HCT116 (cell line): ENCODE data around the gene ARGLU1. TPM values are rescaled to one million over a fixed set of nuclear protein-coding genes. Genes with fewer than 3 reads are reported as not detected.

Experiments used
- ATAC-seq: fragments of 200-7000 bp; cut with Tn5 transposase; 2 replicates; pipeline ENCODE4 v1.9.1; 2020; ENCODE audit warnings: mild to moderate bottlenecking, moderate library complexity
- BruUV-seq: library from RNA; stranded (reverse); fragments of 400-500 nt; replicated peaks from 2 replicates; lab custom pipeline; 2021; lab: Mats Ljungman, UMichigan
- CTCF ChIA-PET: fragments of 300-600 bp; sonication (Branson Sonifier 250); formaldehyde crosslinking; loops from one replicate; lab custom pipeline; 2021; ENCODE audit warnings: antibody characterized with exemption; lab: Charles Lee
- POLR2A ChIA-PET: fragments of 300-600, 350-600 bp; sonication (Branson Sonifier 250); formaldehyde crosslinking; loops from one replicate; lab custom pipeline; 2021; ENCODE audit warnings: antibody characterized with exemption; lab: Charles Lee
- RAD21 ChIA-PET, 2 experiments: fragments of 300-600 bp; sonication (Branson Sonifier 250); formaldehyde crosslinking; loops; one replicate each; lab custom pipeline; 2023; ENCODE audit warnings: low total read pairs in 2 of 2; ENCODE audit not compliant: uncharacterized antibody in 2 of 2, unreplicated experiment in 2 of 2, low non-redundant PET in 1 of 2; lab: Charles Lee
- DNase-seq: peaks from one replicate; pipeline ENCODE4 v3.0.0-alpha.2; 2010; ENCODE audit warnings: low read depth, low spot score
- H2AFZ ChIP-seq: fragments of 200-600 bp; shearing (Covaris generic), sonication (generic); 2 replicates; pipeline ENCODE4 v1.6.1; 2017; ENCODE audit warnings: low read depth, mixed run types, mixed read lengths, antibody characterized with exemption, low read length; ENCODE audit not compliant: poor library complexity, severe bottlenecking
- H3K27ac ChIP-seq: 2 replicates; pipeline ENCODE4 v1.5.1; 2012; ENCODE audit warnings: low read depth, low read length
- H3K27me3 ChIP-seq: fragments of 200-600 bp; sonication (generic); 2 replicates; pipeline ENCODE4 v1.6.1; 2016; ENCODE audit warnings: mixed run types, low read length, mixed read lengths; ENCODE audit not compliant: insufficient read depth
- H3K36me3 ChIP-seq, 2 experiments: fragments of 200-500 bp in 1 of 2; fragments of 200-600 bp in 1 of 2; sonication (Bioruptor generic) in 1 of 2; sonication (generic) in 1 of 2; 2 replicates each; pipeline versions ENCODE4 v1.5.1 to v1.6.1; 2014 to 2016; ENCODE audit warnings: low read length in 2 of 2, inconsistent platforms in 1 of 2, mixed read lengths in 1 of 2, mixed run types in 1 of 2; ENCODE audit not compliant: insufficient read depth in 2 of 2, control insufficient read depth in 1 of 2
- H3K4me1 ChIP-seq, 2 experiments: fragments of 200-600 bp in 1 of 2; sonication (generic) in 1 of 2; 2 replicates each; pipeline versions ENCODE4 v1.5.1 to v1.6.1; 2012 to 2017; ENCODE audit warnings: low read length in 2 of 2, inconsistent platforms in 1 of 2, mild to moderate bottlenecking in 1 of 2, mixed read lengths in 1 of 2, mixed run types in 1 of 2, moderate library complexity in 1 of 2; ENCODE audit not compliant: insufficient read depth in 2 of 2, control insufficient read depth in 1 of 2
- H3K4me2 ChIP-seq: fragments of 200-600 bp; sonication (generic); 2 replicates; pipeline ENCODE4 v1.6.1; 2017; ENCODE audit warnings: mixed run types, low read length, mixed read lengths
- H3K4me3 ChIP-seq, 2 experiments: fragments of 200-600 bp in 1 of 2; sonication (generic) in 1 of 2; replicated peaks in 1 of 2; 2 replicates each; pipeline ENCODE4 v1.5.1; 2011 to 2016; ENCODE audit warnings: low read length in 2 of 2, control low read depth in 1 of 2, low read depth in 1 of 2, mild to moderate bottlenecking in 1 of 2, mixed read lengths in 1 of 2, mixed run types in 1 of 2
- H3K79me2 ChIP-seq: fragments of 200-600 bp; sonication (generic); 2 replicates; pipeline ENCODE4 v1.6.1; 2017; ENCODE audit warnings: mild to moderate bottlenecking, mixed run types, low read length, moderate library complexity, mixed read lengths; ENCODE audit not compliant: insufficient read depth
- H3K9ac ChIP-seq: fragments of 200-600 bp; sonication (generic); 2 replicates; pipeline ENCODE4 v1.6.1; 2016; ENCODE audit warnings: low read length, mixed read lengths
- H3K9me2 ChIP-seq: fragments of 200-600 bp; sonication (generic), shearing (Covaris generic); 2 replicates; pipeline ENCODE4 v1.6.1; 2017; ENCODE audit warnings: mixed run types, mild to moderate bottlenecking, moderate library complexity; ENCODE audit not compliant: insufficient read depth
- H3K9me3 ChIP-seq, 2 experiments: fragments of 200-500 bp in 1 of 2; fragments of 200-600 bp in 1 of 2; sonication (Bioruptor generic) in 1 of 2; sonication (generic) in 1 of 2; 2 replicates each; pipeline ENCODE4 v1.6.1; 2014 to 2017; ENCODE audit warnings: low read length in 2 of 2, mixed read lengths in 2 of 2, inconsistent platforms in 1 of 2, low read depth in 1 of 2, mild to moderate bottlenecking in 1 of 2, mixed run types in 1 of 2, moderate library complexity in 1 of 2; ENCODE audit not compliant: control insufficient read depth in 1 of 2, insufficient read depth in 1 of 2
- H4K20me1 ChIP-seq: fragments of 200-600 bp; sonication (generic), shearing (Covaris generic); 2 replicates; pipeline ENCODE4 v1.6.1; 2017; ENCODE audit warnings: mixed run types, mild to moderate bottlenecking, moderate library complexity; ENCODE audit not compliant: insufficient read depth
- CBX3 ChIP-seq: IDR thresholded peaks from 2 replicates; pipeline ENCODE4 v1.6.1; 2012; ENCODE audit warnings: low read depth
- EGR1 ChIP-seq: IDR thresholded peaks from 2 replicates; pipeline ENCODE4 v1.6.1; 2012; ENCODE audit warnings: low read depth
- ELF1 ChIP-seq: IDR thresholded peaks from 2 replicates; pipeline ENCODE4 v1.6.1; 2012; ENCODE audit warnings: low read depth, borderline replicate concordance
- EZH2phosphoT487 ChIP-seq: fragments of 200-600 bp; IDR thresholded peaks from 2 replicates; pipeline ENCODE4 v1.6.1; 2018; ENCODE audit warnings: antibody characterized with exemption, borderline replicate concordance
- FOSL1 ChIP-seq: IDR thresholded peaks from 2 replicates; pipeline ENCODE4 v1.6.1; 2012; ENCODE audit warnings: low read depth
- POLR2AphosphoS5 ChIP-seq: IDR thresholded peaks from 2 replicates; pipeline ENCODE4 v1.6.1; 2011; ENCODE audit warnings: mild to moderate bottlenecking, low read depth, low read length, moderate library complexity
- SP1 ChIP-seq: IDR thresholded peaks from 2 replicates; pipeline ENCODE4 v1.6.1; 2012; ENCODE audit warnings: low read depth
- SRF ChIP-seq: IDR thresholded peaks from 2 replicates; pipeline ENCODE4 v1.6.1; 2012; ENCODE audit warnings: low read depth
- intact Hi-C: fragments of 100-400 bp; cut with micrococcal nuclease; formaldehyde crosslinking; loops from 2 replicates; pipeline ENCODE4 v1.10.0; 2022
- total RNA-seq: library from RNA; stranded (reverse); gene quantifications from one replicate; pipeline ENCODE4 v1.2.1, GENCODE V29; 2021; ENCODE audit not compliant: unreplicated experiment
- TF ChIP-seq, protein P1 (sequence below), 3 experiments: fragments of 200-600 bp in 1 of 3; sonication (generic) in 1 of 3; IDR thresholded peaks in 2 of 3; conservative IDR thresholded peaks in 1 of 3; 2 replicates each; pipeline ENCODE4 v1.5.1; 2012 to 2017; ENCODE audit warnings: low read depth in 2 of 3, low read length in 2 of 3, antibody characterized with exemption in 1 of 3, borderline replicate concordance in 1 of 3, control low read depth in 1 of 3, mild to moderate bottlenecking in 1 of 3, mixed read lengths in 1 of 3, mixed run types in 1 of 3, moderate library complexity in 1 of 3; ENCODE audit not compliant: insufficient read depth in 1 of 3

ARGLU1 gene
- total RNA-seq, 1 experiment from 2014 or later = 57.8 TPM

DNA sequence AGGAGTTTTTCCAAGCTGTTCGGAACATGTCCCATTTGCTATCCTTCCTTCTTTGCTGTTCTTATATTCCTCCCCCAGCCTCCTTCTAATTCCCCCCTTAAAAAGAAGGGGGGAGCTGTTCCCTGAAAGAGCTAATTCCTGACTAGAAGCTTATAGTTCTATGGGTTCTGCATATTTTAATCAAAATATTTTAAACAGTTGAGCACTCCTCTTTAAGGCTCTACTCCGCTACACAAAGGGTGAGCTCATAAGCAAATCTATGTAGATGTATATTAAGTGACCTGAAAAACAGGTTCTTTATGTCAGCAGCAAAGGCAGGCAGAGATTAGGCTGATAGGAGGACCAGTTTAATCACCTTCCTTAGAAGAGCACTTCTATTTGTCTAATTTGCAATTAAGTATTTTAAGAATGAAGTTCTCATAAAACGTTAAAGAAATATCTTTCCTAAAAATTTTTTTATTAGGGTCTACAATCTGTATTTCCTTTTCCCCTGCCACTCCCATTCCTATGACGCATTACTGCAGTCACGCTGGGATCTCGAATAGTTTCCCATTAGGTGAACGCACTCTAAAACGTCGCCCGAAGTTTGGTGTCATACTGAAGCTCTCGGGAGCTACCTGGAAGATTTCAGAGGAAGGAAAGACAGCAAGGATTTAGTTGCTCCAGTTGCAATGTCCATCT, 37.6 kb downstream of the ARGLU1 start:
- Histone ChIP-seq H3K9ac (no peak overlapping the region), H4K20me1 (peaks cover 13% of the 10 kb centered on the region; the same call in 1 of the 2 replicates), H3K4me1 (peaks cover 10 to 21% of the 10 kb centered on the region in 2 experiments), H3K79me2 (peaks cover 95% of the 10 kb centered on the region), H2AFZ (no peak overlapping the region), H3K9me2 (no peaks in the 10 kb centered on the region), H3K27ac (no peak overlapping the region), H3K4me3 (no peak overlapping the region), H3K36me3 (peaks cover 0 to 3% of the 10 kb centered on the region in 2 experiments; a peak in 2 of 4 replicates), H3K4me2 (no peak overlapping the region), H3K9me3 (no peaks in the 10 kb centered on the region), H3K27me3 (no peaks in the 10 kb centered on the region)
- intact Hi-C loops = loop anchor here (5.0 to 10.0 kb wide), 6 partner anchors 433 to 1326 kb away; no protein-coding TSS in a partner anchor
- ChIA-PET CTCF (no interaction called here), POLR2A (no interaction called here), RAD21 (interaction anchor here in 1 of 2 experiments (1.0 kb wide), 1 partner anchor 181 kb away, joined by 3 read pairs; no protein-coding TSS in a partner anchor)
- BruUV-seq = no TSS peak
- DNase-seq (no peak), ATAC-seq (no peak)
- no peak for TF ChIP-seq CBX3
- TF ChIP-seq EZH2phosphoT487 = no peak
- TF ChIP-seq SP1 = no peak
- no peak for TF ChIP-seq ELF1
- no peak for TF ChIP-seq EGR1
- TF ChIP-seq POLR2AphosphoS5 = no peak
- TF ChIP-seq, protein P1, sequence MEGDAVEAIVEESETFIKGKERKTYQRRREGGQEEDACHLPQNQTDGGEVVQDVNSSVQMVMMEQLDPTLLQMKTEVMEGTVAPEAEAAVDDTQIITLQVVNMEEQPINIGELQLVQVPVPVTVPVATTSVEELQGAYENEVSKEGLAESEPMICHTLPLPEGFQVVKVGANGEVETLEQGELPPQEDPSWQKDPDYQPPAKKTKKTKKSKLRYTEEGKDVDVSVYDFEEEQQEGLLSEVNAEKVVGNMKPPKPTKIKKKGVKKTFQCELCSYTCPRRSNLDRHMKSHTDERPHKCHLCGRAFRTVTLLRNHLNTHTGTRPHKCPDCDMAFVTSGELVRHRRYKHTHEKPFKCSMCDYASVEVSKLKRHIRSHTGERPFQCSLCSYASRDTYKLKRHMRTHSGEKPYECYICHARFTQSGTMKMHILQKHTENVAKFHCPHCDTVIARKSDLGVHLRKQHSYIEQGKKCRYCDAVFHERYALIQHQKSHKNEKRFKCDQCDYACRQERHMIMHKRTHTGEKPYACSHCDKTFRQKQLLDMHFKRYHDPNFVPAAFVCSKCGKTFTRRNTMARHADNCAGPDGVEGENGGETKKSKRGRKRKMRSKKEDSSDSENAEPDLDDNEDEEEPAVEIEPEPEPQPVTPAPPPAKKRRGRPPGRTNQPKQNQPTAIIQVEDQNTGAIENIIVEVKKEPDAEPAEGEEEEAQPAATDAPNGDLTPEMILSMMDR (IDR thresholded peaks at IDR 0.05 in 2 of 3, conservative IDR thresholded peaks at IDR 0.05 in 1 of 3; ENCODE audit: borderline replicate concordance in 1 of 3, insufficient read depth in 1 of 3, low read depth in 2 of 3, low read length in 2 of 3) = no peak
- TF ChIP-seq SRF = no peak
- TF ChIP-seq FOSL1 = no peak
